KOPT-K1 (cell line): ENCODE results near the gene CERK.

Experiments
- H3K27ac ChIP-seq: fragments of 200-600 bp; sonication (generic); 2 replicates; pipeline ENCODE4 v1.5.1; 2016; ENCODE audit warnings: antibody characterized with exemption, mild to moderate bottlenecking, low read depth, low read length; ENCODE audit not compliant: poor library complexity, severe bottlenecking
- H3K36me3 ChIP-seq: fragments of 200-600 bp; sonication (generic); 2 replicates; pipeline ENCODE4 v1.5.1; 2017; ENCODE audit warnings: antibody characterized with exemption, mild to moderate bottlenecking, low read length, moderate library complexity; ENCODE audit not compliant: insufficient read depth
- H3K9me3 ChIP-seq: fragments of 200-600 bp; sonication (generic); 2 replicates; pipeline ENCODE4 v1.5.1; 2017; ENCODE audit warnings: antibody characterized with exemption, low read length, mild to moderate bottlenecking; ENCODE audit not compliant: insufficient read depth, poor library complexity, severe bottlenecking

Gene CERK

DNA sequence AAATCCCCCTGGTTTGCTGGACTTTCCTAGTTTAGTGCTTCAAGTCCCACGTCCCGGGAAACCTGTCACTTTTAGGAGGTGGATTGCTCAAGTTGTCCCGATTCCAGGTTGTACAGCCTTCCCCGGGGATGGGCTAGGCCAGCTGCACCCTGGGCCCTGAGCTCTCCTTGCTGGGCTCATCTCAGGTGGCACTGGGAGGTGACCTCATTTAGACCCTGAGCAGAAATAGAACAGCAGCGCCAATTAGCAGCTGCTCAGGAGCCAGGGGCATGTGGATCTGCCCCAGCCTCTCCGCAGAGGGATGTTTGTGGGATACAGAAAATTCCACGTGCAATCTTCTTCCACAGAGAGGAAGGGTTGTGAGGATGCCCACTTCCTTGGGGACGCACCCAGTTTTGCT lies 9.6 kb upstream of the CERK start:
- no peak overlapping the region for H3K27ac ChIP-seq

GRCh38 chr22:46746620-46747019 lies 8.6 kb upstream of the CERK start:
- H3K36me3 ChIP-seq = no peaks in the 10 kb centered on the region
- no peak overlapping the region for H3K27ac ChIP-seq

More for the DNA sequence above, 9.6 kb upstream of the CERK start:
- H3K36me3 ChIP-seq = no peaks in the 10 kb centered on the region
- H3K9me3 ChIP-seq = no peaks in the 10 kb centered on the region

DNA sequence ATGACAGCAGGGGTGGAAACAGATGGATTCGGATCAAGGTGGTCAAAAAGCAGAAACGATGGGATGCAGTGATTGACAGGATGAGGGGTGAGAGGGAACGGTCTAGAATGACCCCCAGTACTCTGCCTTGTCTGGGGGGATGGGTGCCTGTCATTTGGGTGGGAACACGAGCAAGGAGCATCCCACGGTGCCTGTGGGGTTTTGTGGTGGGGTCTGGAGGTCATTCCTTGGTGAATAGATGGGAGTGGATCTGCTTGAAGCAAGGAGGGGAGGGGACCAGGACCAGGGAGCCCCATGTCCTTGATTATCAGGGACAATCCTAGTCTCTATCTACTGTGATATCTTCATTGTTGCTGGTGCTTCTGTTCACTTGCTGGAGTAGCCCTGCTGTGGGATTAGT lies 8.1 kb upstream of the CERK start:
- no peaks in the 10 kb centered on the region for H3K36me3 ChIP-seq
- H3K27ac ChIP-seq = no peak overlapping the region
- no peaks in the 10 kb centered on the region for H3K9me3 ChIP-seq

More at GRCh38 chr22:46746620-46747019, 8.6 kb upstream of the CERK start:
- H3K9me3 ChIP-seq = no peaks in the 10 kb centered on the region

- no peaks in the 10 kb centered on the region for H3K9me3 ChIP-seq
- no peaks in the 10 kb centered on the region for H3K36me3 ChIP-seq
- H3K27ac ChIP-seq = no peak overlapping the region
These were observed 6.5 kb upstream of the CERK start for GRCh38 chr22:46744581-46744980.

GRCh38 chr22:46742576-46743221 lies 4.6 kb upstream of the CERK start:
- Histone ChIP-seq H3K36me3 (no peaks in the 10 kb centered on the region), H3K27ac (no peak overlapping the region), H3K9me3 (no peaks in the 10 kb centered on the region)

DNA sequence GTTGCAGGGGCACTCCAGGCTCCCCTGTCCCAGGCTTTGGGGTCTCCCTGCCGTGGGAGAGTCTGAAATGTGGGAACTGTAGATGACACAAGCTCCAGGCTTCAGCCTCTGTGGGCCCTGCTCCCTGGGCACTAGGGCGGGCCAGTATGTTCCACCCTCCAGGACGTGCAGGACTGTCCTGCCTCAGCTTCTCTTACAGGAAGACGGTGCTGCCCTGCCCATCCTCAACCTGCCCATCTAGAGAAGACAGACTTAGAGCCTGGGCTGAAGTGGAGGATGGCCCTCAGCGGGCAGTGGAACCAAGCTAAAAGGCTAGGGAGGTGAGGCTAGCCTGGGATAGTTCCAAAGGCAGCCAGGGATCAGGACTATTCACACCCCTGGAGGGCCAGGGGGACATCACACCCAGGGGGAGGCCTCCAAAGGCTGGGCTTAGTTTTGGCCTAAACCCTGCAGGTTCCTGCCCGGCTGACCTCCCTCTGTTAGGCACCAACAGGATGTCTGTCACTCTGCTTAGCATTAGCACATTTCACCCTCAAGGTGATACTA lies 4.0 kb upstream of the CERK start:
- no peaks in the 10 kb centered on the region for H3K9me3 ChIP-seq
- no peak overlapping the region for H3K27ac ChIP-seq
- no peaks in the 10 kb centered on the region for H3K36me3 ChIP-seq

DNA sequence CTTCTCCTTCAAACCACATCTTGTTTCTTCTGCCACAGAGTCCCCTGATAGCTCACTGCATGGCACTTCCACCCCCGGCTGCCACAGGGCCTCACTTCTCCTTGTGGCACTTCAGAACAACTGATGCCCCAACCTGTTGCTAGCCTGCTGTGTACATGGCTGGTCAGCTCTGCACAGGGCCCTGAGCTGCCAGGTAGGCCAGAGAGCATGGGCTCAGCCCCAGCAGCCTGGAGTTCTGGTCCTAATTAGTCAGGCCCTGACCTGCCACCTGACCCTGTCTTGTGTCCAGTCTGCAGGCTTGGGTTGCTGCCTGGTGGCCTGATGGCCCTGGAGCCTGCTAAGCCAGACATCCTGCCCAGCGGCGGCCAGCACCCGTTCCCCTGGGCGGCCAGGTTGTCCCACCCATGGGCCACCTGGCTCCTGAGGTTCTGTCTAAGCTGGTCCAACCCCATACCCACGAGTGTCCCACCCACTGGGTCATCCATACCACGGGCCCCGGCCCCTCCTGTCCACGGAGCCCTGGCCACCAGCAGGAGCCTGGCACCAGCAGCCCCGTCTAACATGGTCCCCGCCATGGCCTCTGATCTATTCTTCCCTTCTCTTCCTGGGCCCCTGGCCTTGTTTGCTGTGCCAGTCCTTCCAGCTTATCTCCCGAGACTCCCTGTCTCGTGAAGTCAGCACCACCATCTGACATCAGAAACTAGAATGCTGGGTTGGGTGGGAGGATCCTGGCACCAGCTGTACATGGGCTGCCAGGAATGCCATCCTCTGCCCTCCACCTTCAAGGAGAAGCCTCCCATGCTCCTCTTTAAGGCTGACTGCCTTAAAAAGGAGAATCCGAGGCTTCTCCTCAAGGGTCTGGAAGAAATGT lies 3.1 kb upstream of the CERK start:
- no peak overlapping the region for H3K27ac ChIP-seq
- peaks cover 3% of the 10 kb centered on the region for H3K36me3 ChIP-seq
- H3K9me3 ChIP-seq = no peaks in the 10 kb centered on the region

GRCh38 chr22:46739094-46739870 lies 1.2 kb upstream of the CERK start:
- H3K27ac ChIP-seq = peak overlapping the region; percentile 88

DNA sequence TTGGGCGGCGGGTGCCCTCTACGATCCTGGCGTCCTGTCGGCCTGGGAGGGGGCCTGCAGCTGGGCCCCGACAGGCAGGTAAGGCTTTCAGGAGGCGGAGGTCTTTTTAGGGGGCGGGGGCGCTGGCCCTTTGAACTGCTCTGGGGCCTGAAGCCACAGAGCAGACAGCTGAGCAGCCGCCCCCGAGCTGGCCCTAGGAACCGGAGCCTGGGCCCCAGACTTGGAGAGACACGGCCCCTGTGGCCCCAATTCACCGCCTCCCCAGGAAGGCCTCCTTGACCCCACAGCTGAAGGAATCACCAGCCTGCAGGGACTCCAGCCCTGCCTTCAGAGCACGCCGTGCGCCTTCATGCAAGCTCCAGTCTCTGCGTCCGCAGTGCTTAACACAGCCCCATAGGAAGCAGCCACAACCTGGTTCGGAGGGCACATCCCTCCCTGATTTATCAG lies 618 bp upstream of the CERK start:
- H3K9me3 ChIP-seq = no peaks in the 10 kb centered on the region
- H3K27ac ChIP-seq = peak overlapping the region; percentile 88
- H3K36me3 ChIP-seq = peaks cover 24% of the 10 kb centered on the region

More at GRCh38 chr22:46739094-46739870, 1.2 kb upstream of the CERK start:
- H3K36me3 ChIP-seq = peaks cover 22% of the 10 kb centered on the region
- H3K9me3 ChIP-seq = no peaks in the 10 kb centered on the region

DNA sequence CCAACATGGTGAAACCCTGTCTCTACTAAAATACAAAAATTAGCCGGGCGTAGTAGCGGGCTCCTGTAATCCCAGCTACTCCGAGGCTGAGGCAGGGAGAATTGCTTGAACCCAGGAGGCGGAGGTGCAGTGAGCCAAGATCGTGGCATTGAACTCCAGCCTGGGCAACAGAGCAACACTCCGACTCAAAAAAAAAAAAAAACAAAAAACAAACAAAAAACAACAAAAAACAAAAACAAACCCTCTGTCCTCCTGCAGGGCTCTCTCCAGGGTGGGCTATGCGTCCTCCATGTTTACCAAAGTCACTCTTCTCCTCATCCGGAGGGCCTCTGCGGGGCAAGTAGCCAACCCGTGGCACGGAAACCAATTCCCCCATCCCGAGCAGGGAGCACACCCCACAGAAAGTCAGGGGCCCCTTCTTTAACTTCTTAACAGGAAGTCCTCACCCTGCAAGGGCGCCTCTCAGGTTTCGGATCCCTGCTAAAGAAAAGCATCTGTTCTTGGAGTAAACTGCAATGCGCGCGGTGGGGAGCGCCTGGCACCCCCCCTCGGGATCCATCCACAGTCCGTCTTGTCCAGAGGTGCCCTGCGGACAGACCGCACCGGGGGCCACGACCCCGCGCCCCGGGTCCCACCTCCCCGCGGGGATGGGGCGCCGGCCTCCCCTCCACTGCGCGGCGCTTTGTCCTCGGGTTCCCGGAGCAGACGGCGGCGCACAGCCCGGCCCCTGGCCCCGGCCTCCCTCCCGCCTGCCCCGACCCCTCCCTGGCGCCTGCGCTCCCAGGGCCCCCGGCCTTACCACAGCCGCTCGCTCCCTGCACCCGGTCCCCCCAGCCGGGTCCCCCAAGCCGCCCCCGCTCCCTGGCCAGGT lies 712 bp downstream of the CERK start:
- H3K36me3 ChIP-seq = peaks cover 28% of the 10 kb centered on the region
- peak overlapping the region; percentile 88 for H3K27ac ChIP-seq
- H3K9me3 ChIP-seq = no peaks in the 10 kb centered on the region

- peak overlapping the region; percentile 88 for H3K27ac ChIP-seq
These were observed 1.3 kb downstream of the CERK start for GRCh38 chr22:46736705-46737104.

DNA sequence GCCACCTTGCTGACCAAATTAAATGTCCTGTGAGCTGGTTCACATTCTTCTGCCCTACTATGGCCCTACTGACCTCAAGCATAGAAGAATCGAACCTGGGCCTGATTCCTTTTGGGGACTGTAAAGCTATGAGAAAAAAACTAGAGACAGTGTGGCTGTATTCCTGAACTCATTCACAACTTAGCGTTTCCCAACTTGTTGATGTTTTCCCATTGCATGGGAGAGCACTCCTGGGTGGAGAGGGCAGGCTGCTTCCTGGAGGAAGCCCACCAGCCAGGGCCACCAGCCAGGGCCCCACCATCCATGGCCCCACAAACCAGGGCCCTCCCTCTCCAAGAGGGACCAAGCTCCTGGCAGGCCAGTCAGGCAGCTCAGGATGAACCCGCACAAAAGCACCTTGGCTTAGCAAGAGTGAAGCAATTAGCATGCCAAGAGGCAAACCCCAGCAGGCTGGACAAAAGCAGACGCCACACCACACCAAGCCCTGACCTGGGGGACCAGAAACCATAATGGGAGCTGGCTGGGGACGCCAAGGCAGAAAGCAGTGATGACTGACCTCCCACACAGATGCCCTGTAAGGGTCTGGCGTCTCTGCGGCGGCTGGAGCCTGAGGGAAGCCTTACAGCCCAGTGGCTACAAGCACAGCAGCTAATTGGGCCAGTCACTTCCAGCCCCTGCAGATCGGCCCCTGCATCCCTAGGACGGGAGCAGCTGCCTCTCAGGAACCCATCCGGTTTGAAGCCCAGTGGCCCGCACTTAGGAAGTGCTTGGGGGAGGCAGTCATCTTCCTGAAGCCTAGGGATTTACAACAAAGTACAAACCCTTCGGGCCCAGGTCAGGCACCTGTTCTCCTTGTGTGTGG lies 2.1 kb downstream of the CERK start:
- Histone ChIP-seq H3K36me3 (peaks cover 42% of the 10 kb centered on the region), H3K27ac (peak overlapping the region; percentile 88), H3K9me3 (no peaks in the 10 kb centered on the region)

More at GRCh38 chr22:46736705-46737104, 1.3 kb downstream of the CERK start:
- Histone ChIP-seq H3K9me3 (no peaks in the 10 kb centered on the region), H3K36me3 (peaks cover 34% of the 10 kb centered on the region)

- peak overlapping the region; percentile 88 for H3K27ac ChIP-seq
- peaks cover 47% of the 10 kb centered on the region for H3K36me3 ChIP-seq
These were observed 3.1 kb downstream of the CERK start for GRCh38 chr22:46734830-46735453.

More at GRCh38 chr22:46734830-46735453, 3.1 kb downstream of the CERK start:
- no peaks in the 10 kb centered on the region for H3K9me3 ChIP-seq
